ENCODE results near the gene OSER1.

DNA sequence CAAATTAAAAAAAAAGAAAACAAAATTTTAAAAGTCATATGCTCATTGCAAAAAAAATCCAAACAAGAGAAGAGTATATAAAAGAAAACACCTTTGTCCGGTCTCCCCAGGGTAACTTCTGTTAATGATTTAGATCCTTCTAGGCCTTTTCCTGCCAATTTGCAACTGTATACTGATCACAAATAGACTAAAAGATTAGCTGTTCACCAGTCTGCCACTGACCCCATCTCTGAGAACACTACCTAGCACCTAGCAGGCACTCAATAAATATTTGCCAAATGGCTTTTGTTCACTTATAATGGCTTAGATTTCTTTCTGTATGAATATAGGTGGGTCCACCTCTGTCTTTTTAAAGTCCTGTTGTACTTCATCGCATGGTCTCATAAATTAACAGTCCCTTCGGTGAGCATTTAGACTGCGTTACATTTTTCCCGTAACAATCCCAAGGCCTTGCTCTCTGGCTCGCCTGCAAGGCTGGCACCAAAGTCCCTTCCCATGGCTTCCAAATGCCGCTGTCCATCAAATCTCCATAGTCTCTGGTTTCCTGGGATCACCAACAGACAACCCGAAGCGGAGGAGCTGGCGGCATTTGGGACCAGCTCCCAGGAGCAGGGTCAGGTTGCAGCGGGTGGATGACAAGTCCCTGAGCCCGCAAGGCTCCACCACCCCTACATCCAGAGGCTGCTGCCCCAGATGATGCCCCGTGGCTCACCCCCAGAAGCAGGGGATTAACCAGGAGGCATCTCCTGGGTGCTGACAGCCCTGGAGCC is 35.4 kb downstream of the OSER1 start:
- no peak for TF ChIP-seq EZH2 (IDR thresholded peaks at IDR 0.05; ENCODE audit: low read length, missing control alignments)
- TF ChIP-seq, protein P1, sequence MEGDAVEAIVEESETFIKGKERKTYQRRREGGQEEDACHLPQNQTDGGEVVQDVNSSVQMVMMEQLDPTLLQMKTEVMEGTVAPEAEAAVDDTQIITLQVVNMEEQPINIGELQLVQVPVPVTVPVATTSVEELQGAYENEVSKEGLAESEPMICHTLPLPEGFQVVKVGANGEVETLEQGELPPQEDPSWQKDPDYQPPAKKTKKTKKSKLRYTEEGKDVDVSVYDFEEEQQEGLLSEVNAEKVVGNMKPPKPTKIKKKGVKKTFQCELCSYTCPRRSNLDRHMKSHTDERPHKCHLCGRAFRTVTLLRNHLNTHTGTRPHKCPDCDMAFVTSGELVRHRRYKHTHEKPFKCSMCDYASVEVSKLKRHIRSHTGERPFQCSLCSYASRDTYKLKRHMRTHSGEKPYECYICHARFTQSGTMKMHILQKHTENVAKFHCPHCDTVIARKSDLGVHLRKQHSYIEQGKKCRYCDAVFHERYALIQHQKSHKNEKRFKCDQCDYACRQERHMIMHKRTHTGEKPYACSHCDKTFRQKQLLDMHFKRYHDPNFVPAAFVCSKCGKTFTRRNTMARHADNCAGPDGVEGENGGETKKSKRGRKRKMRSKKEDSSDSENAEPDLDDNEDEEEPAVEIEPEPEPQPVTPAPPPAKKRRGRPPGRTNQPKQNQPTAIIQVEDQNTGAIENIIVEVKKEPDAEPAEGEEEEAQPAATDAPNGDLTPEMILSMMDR (conservative IDR thresholded peaks at IDR 0.05 in 1 of 2, IDR thresholded peaks at IDR 0.05 in 1 of 2; ENCODE audit: low read depth in 1 of 2, low read length in 2 of 2) = no peak
